ENCODE results near the gene GRIP2.

Gene GRIP2

DNA sequence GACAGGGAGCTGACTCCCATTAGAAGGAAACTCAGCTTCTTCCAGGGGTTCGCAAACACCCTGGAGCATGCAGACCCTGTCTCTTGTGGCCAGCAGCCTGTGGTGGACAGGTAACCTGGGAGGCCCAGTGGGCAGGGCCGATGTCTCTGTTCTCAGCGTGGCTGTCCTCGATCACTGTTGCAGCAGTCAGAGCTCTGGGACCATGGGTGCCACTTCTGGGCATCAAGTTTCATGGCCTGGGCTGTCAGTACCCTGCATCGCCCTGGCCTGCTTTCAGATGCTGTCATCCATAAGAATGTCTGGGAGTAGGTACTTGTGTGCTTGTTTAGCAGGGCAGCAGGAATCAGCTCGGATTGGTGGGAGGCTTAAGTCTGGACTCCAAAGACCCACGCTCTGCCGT lies 83.3 kb downstream of the GRIP2 start:
- FAIRE-seq (no peak), DNase-seq (ENCODE audit: insufficient read length, low spot score) (no peak)
- TF ChIP-seq TAF1 (IDR thresholded peaks at IDR 0.05; ENCODE audit: low read depth, low read length) (no peak), POLR2AphosphoS5 (IDR thresholded peaks at IDR 0.05; ENCODE audit: low read depth, low read length) (no peak), POU2F2 (IDR thresholded peaks at IDR 0.05; ENCODE audit: low read depth, low read length) (no peak), PAX5 (IDR thresholded peaks at IDR 0.05; ENCODE audit: insufficient read depth, low read length, severe bottlenecking) (no peak), SPI1 (IDR thresholded peaks at IDR 0.05; ENCODE audit: low read depth, low read length) (no peak), POLR2A (IDR thresholded peaks at IDR 0.05; ENCODE audit: low read depth, low read length) (no peak)

DNA sequence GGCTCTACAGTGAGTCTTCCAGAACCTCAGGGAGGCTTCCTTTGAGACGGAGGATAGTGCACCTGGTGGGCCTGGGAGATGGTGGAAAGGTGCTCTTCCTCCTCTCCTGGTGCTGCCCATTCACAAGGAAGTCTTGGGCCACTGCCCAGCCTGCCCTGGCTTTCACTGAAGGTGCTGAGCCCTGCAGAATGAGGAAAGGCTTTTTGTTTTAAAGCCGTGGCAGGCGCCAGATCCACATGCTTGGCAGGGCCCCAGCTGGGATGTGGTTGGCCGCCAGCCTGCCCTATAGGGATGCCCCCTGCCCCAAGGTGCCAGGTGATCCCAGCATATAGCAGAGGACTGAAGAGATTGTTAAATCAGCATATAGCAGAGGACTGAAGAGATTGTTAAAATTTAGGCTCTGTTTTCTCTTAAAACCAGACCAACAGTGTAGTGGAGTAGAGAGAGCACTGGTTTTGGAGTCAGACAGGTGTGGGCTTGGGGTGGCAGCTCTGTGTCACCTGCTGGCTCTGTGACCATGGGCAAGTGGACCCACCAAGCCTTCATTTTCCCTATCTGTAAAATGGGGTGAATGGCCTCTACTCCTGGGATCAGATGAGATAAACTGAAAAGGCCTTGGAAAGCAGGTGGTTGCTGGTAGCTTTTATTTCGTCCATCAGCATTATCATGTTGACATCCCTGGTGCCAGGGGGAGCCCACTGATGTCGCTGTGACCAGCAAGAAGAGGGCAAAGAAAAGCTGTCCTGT lies 84.4 kb downstream of the GRIP2 start:
- no peak for TF ChIP-seq SPI1 (IDR thresholded peaks at IDR 0.05; ENCODE audit: low read depth, low read length)
- no peak for TF ChIP-seq POU2F2 (IDR thresholded peaks at IDR 0.05; ENCODE audit: low read depth, low read length)
- no peak for TF ChIP-seq POLR2A (IDR thresholded peaks at IDR 0.05; ENCODE audit: low read depth, low read length)
- TF ChIP-seq PAX5 (IDR thresholded peaks at IDR 0.05; ENCODE audit: insufficient read depth, low read length, severe bottlenecking): no peak
- TF ChIP-seq POLR2AphosphoS5 (IDR thresholded peaks at IDR 0.05; ENCODE audit: low read depth, low read length): no peak
- TF ChIP-seq TAF1 (IDR thresholded peaks at IDR 0.05; ENCODE audit: low read depth, low read length): no peak
- FAIRE-seq (no peak), DNase-seq (ENCODE audit: insufficient read length, low spot score) (no peak)

- FAIRE-seq: no peak
- no peak for TF ChIP-seq PAX5 (IDR thresholded peaks at IDR 0.05; ENCODE audit: insufficient read depth, low read length, severe bottlenecking)
- TF ChIP-seq POLR2AphosphoS5 (IDR thresholded peaks at IDR 0.05; ENCODE audit: low read depth, low read length): no peak
- no peak for TF ChIP-seq TAF1 (IDR thresholded peaks at IDR 0.05; ENCODE audit: low read depth, low read length)
- no peak for TF ChIP-seq POLR2A (IDR thresholded peaks at IDR 0.05; ENCODE audit: low read depth, low read length)
- no peak for TF ChIP-seq POU2F2 (IDR thresholded peaks at IDR 0.05; ENCODE audit: low read depth, low read length)
- TF ChIP-seq SPI1 (IDR thresholded peaks at IDR 0.05; ENCODE audit: low read depth, low read length): no peak
- no peak for DNase-seq (ENCODE audit: insufficient read length, low spot score)
These were observed 85.4 kb downstream of the GRIP2 start for GRCh38 chr3:14454639-14455310.

DNA sequence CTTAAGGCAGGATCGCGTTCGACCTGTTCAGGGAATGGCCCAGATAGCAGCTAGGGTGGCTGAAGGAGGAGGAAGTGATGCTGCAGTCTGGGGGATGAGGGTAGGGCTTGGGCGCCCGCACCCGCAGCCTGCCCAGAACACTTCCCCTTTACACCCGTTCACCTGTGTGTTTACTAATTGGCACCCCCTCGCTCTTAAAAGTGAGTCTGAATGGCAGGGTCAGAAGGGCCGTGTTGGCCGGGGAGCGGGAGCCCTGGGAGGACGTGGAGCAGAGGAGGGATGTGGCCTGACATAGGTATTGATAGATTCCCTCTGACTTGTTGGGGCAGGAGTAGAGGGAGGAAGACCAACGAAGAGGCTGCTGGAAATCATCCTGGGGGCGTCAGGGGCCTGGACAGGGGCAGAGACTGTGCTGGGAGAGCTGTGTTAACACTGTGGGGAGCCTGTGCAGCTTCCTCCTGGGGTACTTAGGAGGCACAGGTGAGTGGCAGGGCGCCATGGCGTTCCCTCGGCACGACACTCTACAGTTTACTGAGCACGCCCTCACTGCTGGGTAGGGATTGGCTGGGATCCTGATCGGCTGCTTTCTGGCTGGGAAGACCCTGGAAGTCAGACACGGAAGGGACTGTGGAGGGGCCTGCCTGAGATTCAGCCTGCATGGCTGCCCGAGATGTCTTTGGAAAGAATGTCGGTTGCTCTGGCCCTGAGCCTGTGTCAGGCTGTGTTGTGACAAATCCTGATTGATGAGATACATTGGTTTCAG lies 86.1 kb downstream of the GRIP2 start:
- FAIRE-seq (no peak), DNase-seq (ENCODE audit: insufficient read length, low spot score) (no peak)
- TF ChIP-seq POLR2A (IDR thresholded peaks at IDR 0.05; ENCODE audit: low read depth, low read length): no peak
- no peak for TF ChIP-seq PAX5 (IDR thresholded peaks at IDR 0.05; ENCODE audit: insufficient read depth, low read length, severe bottlenecking)
- no peak for TF ChIP-seq POLR2AphosphoS5 (IDR thresholded peaks at IDR 0.05; ENCODE audit: low read depth, low read length)
- TF ChIP-seq TAF1 (IDR thresholded peaks at IDR 0.05; ENCODE audit: low read depth, low read length): no peak
- TF ChIP-seq SPI1 (IDR thresholded peaks at IDR 0.05; ENCODE audit: low read depth, low read length): 0 out of 2 replicates have a peak, but pooled peaks have one; percentile 8
- TF ChIP-seq POU2F2 (IDR thresholded peaks at IDR 0.05; ENCODE audit: low read depth, low read length): no peak

DNA sequence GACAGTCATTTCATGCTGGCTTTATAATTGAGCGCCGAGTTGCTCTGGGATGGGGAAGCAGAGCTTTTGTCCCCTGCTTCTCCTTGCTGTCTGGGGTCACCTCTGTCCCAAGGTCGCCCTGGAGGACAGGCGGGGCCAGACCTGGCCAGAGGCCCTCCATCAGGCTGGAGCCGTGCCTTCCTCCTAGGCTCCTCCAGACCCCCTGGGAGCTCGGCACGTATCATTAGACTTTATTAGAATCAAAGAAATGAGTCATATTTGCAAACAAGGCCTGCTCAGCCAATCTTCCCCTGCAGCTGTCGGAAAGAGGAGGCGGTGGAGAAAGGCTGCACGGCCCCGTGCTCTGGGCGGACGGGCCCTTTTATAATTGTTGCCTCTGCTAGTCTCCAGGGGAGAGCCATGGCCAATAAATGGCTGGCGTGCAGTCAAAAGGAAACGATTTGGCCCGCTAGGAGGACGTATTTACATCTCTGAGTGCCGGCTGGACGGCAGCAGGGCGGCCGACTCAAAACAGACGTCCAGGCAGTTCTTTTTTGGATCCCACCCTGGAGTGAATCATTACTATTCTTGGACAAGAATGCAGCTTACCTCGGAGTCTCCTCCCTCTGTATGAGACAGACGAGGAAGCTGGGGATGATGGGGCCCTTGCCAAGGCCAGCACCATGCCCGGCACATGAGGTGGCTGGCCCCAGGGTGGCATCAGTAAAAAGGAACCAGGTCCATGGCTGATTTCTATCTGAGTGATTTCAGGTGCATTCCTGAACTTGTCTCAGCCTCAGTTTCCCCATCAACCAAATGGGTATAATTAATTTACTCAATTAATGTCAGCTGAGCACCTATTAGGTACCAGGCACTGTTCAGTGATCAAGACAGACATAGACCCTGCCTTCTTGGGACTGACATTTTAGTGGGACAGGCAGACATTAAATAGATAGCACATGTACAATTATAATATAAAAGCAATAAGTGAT lies 87.1 kb downstream of the GRIP2 start:
- TF ChIP-seq POLR2AphosphoS5 (IDR thresholded peaks at IDR 0.05; ENCODE audit: low read depth, low read length): no peak
- FAIRE-seq: no peak
- DNase-seq (ENCODE audit: insufficient read length, low spot score): no peak

GRCh38 chr3:14451844-14452739 lies 88.0 kb downstream of the GRIP2 start:
- no peak for FAIRE-seq
- no peak for DNase-seq (ENCODE audit: insufficient read length, low spot score)
- TF ChIP-seq PAX5 (IDR thresholded peaks at IDR 0.05; ENCODE audit: insufficient read depth, low read length, severe bottlenecking) (no peak), SPI1 (IDR thresholded peaks at IDR 0.05; ENCODE audit: low read depth, low read length) (no peak), TAF1 (IDR thresholded peaks at IDR 0.05; ENCODE audit: low read depth, low read length) (no peak), POU2F2 (IDR thresholded peaks at IDR 0.05; ENCODE audit: low read depth, low read length) (no peak), POLR2A (IDR thresholded peaks at IDR 0.05; ENCODE audit: low read depth, low read length) (no peak), POLR2AphosphoS5 (IDR thresholded peaks at IDR 0.05; ENCODE audit: low read depth, low read length) (no peak)

GRCh38 chr3:14450922-14451606 lies 89.1 kb downstream of the GRIP2 start:
- DNase-seq (ENCODE audit: insufficient read length, low spot score) (no peak), FAIRE-seq (no peak)
- no peak for TF ChIP-seq POU2F2 (IDR thresholded peaks at IDR 0.05; ENCODE audit: low read depth, low read length)
- no peak for TF ChIP-seq POLR2A (IDR thresholded peaks at IDR 0.05; ENCODE audit: low read depth, low read length)
- TF ChIP-seq SPI1 (IDR thresholded peaks at IDR 0.05; ENCODE audit: low read depth, low read length): no peak
- no peak for TF ChIP-seq PAX5 (IDR thresholded peaks at IDR 0.05; ENCODE audit: insufficient read depth, low read length, severe bottlenecking)
- no peak for TF ChIP-seq TAF1 (IDR thresholded peaks at IDR 0.05; ENCODE audit: low read depth, low read length)
- TF ChIP-seq POLR2AphosphoS5 (IDR thresholded peaks at IDR 0.05; ENCODE audit: low read depth, low read length): no peak
